Fibroblast of lung (primary cell): Measurements from ENCODE around the gene ITCH.

Experiments used
- CTCF ChIP-seq, 2 donors: IDR thresholded peaks in 1 of 2; conservative IDR thresholded peaks in 1 of 2; 1 replicate in 1 of 2; 2 replicates in 1 of 2; pipeline ENCODE4 v1.5.1; 2011 to 2012; ENCODE audit warnings: low read length in 2 of 2, control low read depth in 1 of 2, inconsistent platforms in 1 of 2, low read depth in 1 of 2, mild to moderate bottlenecking in 1 of 2
- EZH2 ChIP-seq: IDR thresholded peaks from 2 replicates; pipeline ENCODE4 v1.5.1; 2012; ENCODE audit warnings: low read length, control low read depth, mild to moderate bottlenecking; ENCODE audit errors: missing control alignments

DNA sequence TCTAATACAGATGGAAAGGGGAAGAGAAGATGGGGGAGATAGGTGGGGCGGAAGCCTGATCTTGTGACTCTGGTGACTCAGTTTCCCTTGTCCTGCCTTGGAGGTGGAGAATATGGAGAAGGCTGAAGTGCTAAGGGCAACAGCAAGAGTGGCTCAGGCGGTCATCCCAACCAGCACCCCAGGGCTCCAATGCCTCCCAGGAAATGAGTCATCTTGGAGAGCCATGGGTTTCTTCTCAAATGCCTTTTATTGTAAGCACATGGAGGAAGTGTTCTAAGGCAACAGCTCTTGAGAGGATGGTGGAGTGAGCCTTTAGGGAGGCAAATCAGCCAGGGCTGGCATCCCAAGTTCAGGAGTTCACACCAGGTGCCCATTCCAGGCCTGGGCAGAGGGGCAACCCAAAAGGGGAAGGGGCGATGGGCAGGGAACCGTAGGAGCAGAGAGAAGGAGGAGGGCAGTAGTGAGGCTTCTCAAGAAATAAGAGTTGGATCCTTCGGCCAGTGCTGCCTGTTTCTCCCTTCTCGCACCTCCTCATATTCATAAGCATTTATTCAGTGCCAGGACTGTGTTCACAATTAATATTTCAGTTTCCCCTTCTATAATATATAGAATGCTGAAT, 46.8 kb upstream of the ITCH start:
- TF ChIP-seq CTCF (conservative IDR thresholded peaks at IDR 0.05 in 1 of 2, IDR thresholded peaks at IDR 0.05 in 1 of 2; ENCODE audit: low read depth in 1 of 2, low read length in 2 of 2) (no peak), EZH2 (no peak)
